ENCODE data around the gene SLC25A20.
"Not testable (repeated sequence)": the region's sequence is repeated elsewhere in the genome, so short reads cannot be mapped to it uniquely, and the experiment has no call there.

SLC25A20 gene

GRCh38 chr3:48907026-48907425 is 8.3 kb upstream of the SLC25A20 start:
- DNase-seq; intact Hi-C loops (cut with DNase I): not testable (repeated sequence)

GRCh38 chr3:48899273-48899672 is 591 bp upstream of the SLC25A20 start:
- no peak for DNase-seq
- intact Hi-C loops (cut with DNase I) = no loop called here

- intact Hi-C loops (cut with DNase I) = no loop called here
- no peak for DNase-seq
Measured at GRCh38 chr3:48897460-48898376, 964 bp downstream of the SLC25A20 start.

GRCh38 chr3:48896936-48897335 is 1.7 kb downstream of the SLC25A20 start:
- DNase-seq = no peak
- intact Hi-C loops (cut with DNase I) = no loop called here

- DNase-seq = no peak
- intact Hi-C loops (cut with DNase I) = no loop called here
Measured at GRCh38 chr3:48894516-48894915, 4.2 kb downstream of the SLC25A20 start.

GRCh38 chr3:48891606-48892005 is 7.1 kb downstream of the SLC25A20 start:
- DNase-seq = no peak
- intact Hi-C loops (cut with DNase I) = no loop called here

- no peak for DNase-seq
- intact Hi-C loops (cut with DNase I) = no loop called here
Measured at GRCh38 chr3:48885753-48886152, 12.9 kb downstream of the SLC25A20 start.

GRCh38 chr3:48881652-48882114 is 17.0 kb downstream of the SLC25A20 start:
- intact Hi-C loops (cut with DNase I) = no loop called here
- no peak for DNase-seq

- intact Hi-C loops (cut with DNase I) = no loop called here
- DNase-seq = no peak
Measured at GRCh38 chr3:48881006-48881405, 17.7 kb downstream of the SLC25A20 start.

GRCh38 chr3:48879994-48880377 is 18.7 kb downstream of the SLC25A20 start:
- no peak for DNase-seq
- intact Hi-C loops (cut with DNase I) = no loop called here

GRCh38 chr3:48879307-48879993 is 19.2 kb downstream of the SLC25A20 start:
- intact Hi-C loops (cut with DNase I) = no loop called here

GRCh38 chr3:48877671-48878070 is 21.0 kb downstream of the SLC25A20 start:
- peak in 22 of 42 donors; percentile 4 to 61 (median 32) for DNase-seq
- intact Hi-C loops (cut with DNase I) = no loop called here

More at GRCh38 chr3:48879307-48879993, 19.2 kb downstream of the SLC25A20 start:
- DNase-seq = no peak

- intact Hi-C loops (cut with DNase I) = no loop called here
- DNase-seq = no peak
Measured at GRCh38 chr3:48863122-48863521, 35.6 kb downstream of the SLC25A20 start.

- intact Hi-C loops (cut with DNase I) = no loop called here
- peak in 1 of 42 donors; percentile 17 for DNase-seq
Measured at GRCh38 chr3:48859206-48859605, 39.5 kb downstream of the SLC25A20 start.

- intact Hi-C loops (cut with DNase I) = no loop called here
Measured at GRCh38 chr3:48858709-48859108, 40.0 kb downstream of the SLC25A20 start.

GRCh38 chr3:48857641-48858040 is 41.0 kb downstream of the SLC25A20 start:
- no peak for DNase-seq
- intact Hi-C loops (cut with DNase I) = no loop called here

More at GRCh38 chr3:48858709-48859108, 40.0 kb downstream of the SLC25A20 start:
- DNase-seq = no peak

GRCh38 chr3:48856469-48856868 is 42.2 kb downstream of the SLC25A20 start:
- peak in 23 of 42 donors; percentile 13 to 65 (median 33) for DNase-seq
- intact Hi-C loops (cut with DNase I) = no loop called here

- no peak for DNase-seq
- intact Hi-C loops (cut with DNase I) = no loop called here
Measured at GRCh38 chr3:48855681-48856447, 42.8 kb downstream of the SLC25A20 start.

- intact Hi-C loops (cut with DNase I) = no loop called here
- DNase-seq = peak in 1 of 42 donors; percentile 7
Measured at GRCh38 chr3:48852151-48852550, 46.5 kb downstream of the SLC25A20 start.

Data from head of caudate nucleus (tissue), 42 donors.